ENCODE data around the gene CHRNB1. TPM values are rescaled to one million over a fixed set of nuclear protein-coding genes. Genes with fewer than 3 reads are reported as not detected.

CHRNB1 gene
- total RNA-seq, 4 donors from 2014 or later = 4.7 to 12.1 (median 8.1) TPM

GRCh38 chr17:7483255-7484066, 38.6 kb downstream of the CHRNB1 start:
- no peak for TF ChIP-seq EP300 (IDR thresholded peaks at IDR 0.05)
- TF ChIP-seq POLR2A (IDR thresholded peaks at IDR 0.05) = peak; percentile 12 to 15
- TF ChIP-seq POLR2AphosphoS5 (IDR thresholded peaks at IDR 0.05) = peak; percentile 78
- Histone ChIP-seq H3K27me3 (no peaks in the 10 kb centered on the region), H3K27ac (peak overlapping the region; percentile 89 to 100 (median 98)), H3K36me3 (no peaks in the 10 kb centered on the region), H3K9me3 (no peaks in the 10 kb centered on the region), H3K4me3 (peak overlapping the region; percentile 50 to 74), H3K4me1 (peaks cover 2 to 76% (median 31%) of the 10 kb centered on the region in 3 donors)
- peak; percentile 76 for ATAC-seq
- 0% methylated on average over 3 to 6 of the region's 38 CpGs for WGBS, 2 donors (ENCODE audit: low coverage in 1 of 2)

GRCh38 chr17:7484067-7484918, 39.4 kb downstream of the CHRNB1 start, which contains the start of gene POLR2A:
TSS of gene POLR2A (plus strand) at chr17:7484366.
- H3K4me3 ChIP-seq = peak within 1 kb of the TSS; percentile 50 to 74
- H3K4me1 ChIP-seq = peaks cover 2 to 81% (median 31%) of the 10 kb centered on the region in 3 donors
- WGBS, 2 donors (ENCODE audit: low coverage in 1 of 2) = 0% methylated on average over 18 to 20 of the region's 64 CpGs
- TF ChIP-seq EP300 (IDR thresholded peaks at IDR 0.05) = no peak
- TF ChIP-seq POLR2A (IDR thresholded peaks at IDR 0.05) = peak; percentile 100
- peak; percentile 100 for TF ChIP-seq POLR2AphosphoS5 (IDR thresholded peaks at IDR 0.05)
- H3K9me3 ChIP-seq = no peaks in the 10 kb centered on the region
- no peaks in the 10 kb centered on the region for H3K27me3 ChIP-seq
- ATAC-seq = peak; percentile 86
- no peaks in the 10 kb centered on the region for H3K36me3 ChIP-seq
- H3K27ac ChIP-seq = peak within 1 kb of the TSS; percentile 89 to 100 (median 98)

- H3K36me3 ChIP-seq = no peaks in the 10 kb centered on the region
- H3K4me3 ChIP-seq = peak overlapping the region; percentile 35 to 74
- 0% methylated on average over 4 to 9 of the region's 19 CpGs for WGBS, 2 donors (ENCODE audit: low coverage in 1 of 2)
- ATAC-seq = no peak
- no peaks in the 10 kb centered on the region for H3K9me3 ChIP-seq
- no peaks in the 10 kb centered on the region for H3K27me3 ChIP-seq
- peak overlapping the region; percentile 29 to 100 (median 98) for H3K27ac ChIP-seq
- TF ChIP-seq POLR2A (IDR thresholded peaks at IDR 0.05) = no peak
- TF ChIP-seq CTCF (IDR thresholded peaks at IDR 0.05) = peak in 2 of 4 experiments; percentile 25 to 56
- peaks cover 2 to 84% (median 28%) of the 10 kb centered on the region in 3 donors for H3K4me1 ChIP-seq
These were observed 40.1 kb downstream of the CHRNB1 start for GRCh38 chr17:7484919-7485377.

- Histone ChIP-seq H3K36me3 (peaks cover 0 to 2% of the 10 kb centered on the region in 2 donors), H3K4me1 (peaks cover 2 to 81% (median 25%) of the 10 kb centered on the region in 3 donors), H3K27ac (peak overlapping the region in 3 of 4 donors; percentile 19 to 100 (median 99)), H3K4me3 (peak overlapping the region in 1 of 2 donors; percentile 74), H3K27me3 (no peaks in the 10 kb centered on the region), H3K9me3 (no peaks in the 10 kb centered on the region)
- WGBS, 2 donors (ENCODE audit: low coverage in 1 of 2) = 14 to 56% methylated on average over 2 to 3 of the region's 3 CpGs
- ATAC-seq = no peak
- TF ChIP-seq POLR2AphosphoS5 (IDR thresholded peaks at IDR 0.05) (no peak), EP300 (IDR thresholded peaks at IDR 0.05) (no peak), POLR2A (IDR thresholded peaks at IDR 0.05) (no peak), CTCF (IDR thresholded peaks at IDR 0.05) (no peak)
These were observed 41.3 kb downstream of the CHRNB1 start for GRCh38 chr17:7486181-7486580.

GRCh38 chr17:7490144-7490543, 45.3 kb downstream of the CHRNB1 start:
- Histone ChIP-seq H3K9me3 (no peaks in the 10 kb centered on the region), H3K27ac (no peak overlapping the region), H3K27me3 (no peaks in the 10 kb centered on the region), H3K4me3 (no peak overlapping the region), H3K36me3 (peaks cover 0 to 13% of the 10 kb centered on the region in 2 donors), H3K4me1 (peaks cover 2 to 80% (median 22%) of the 10 kb centered on the region in 3 donors)
- 70% methylated on average over 6 to 8 of the region's 8 CpGs for WGBS, 2 donors (ENCODE audit: low coverage in 1 of 2)
- no peak for TF ChIP-seq POLR2AphosphoS5 (IDR thresholded peaks at IDR 0.05)
- TF ChIP-seq POLR2A (IDR thresholded peaks at IDR 0.05) = no peak
- ATAC-seq = no peak

- H3K27me3 ChIP-seq = no peaks in the 10 kb centered on the region
- peaks cover 0 to 24% of the 10 kb centered on the region in 2 donors for H3K36me3 ChIP-seq
- WGBS, 2 donors (ENCODE audit: low coverage in 1 of 2) = no CpG with 5 or more reads among the region's 1 CpG
- H3K27ac ChIP-seq = no peak overlapping the region
- no peak for TF ChIP-seq POLR2AphosphoS5 (IDR thresholded peaks at IDR 0.05)
- no peak for TF ChIP-seq CTCF (IDR thresholded peaks at IDR 0.05)
- TF ChIP-seq POLR2A (IDR thresholded peaks at IDR 0.05) = no peak
- TF ChIP-seq EP300 (IDR thresholded peaks at IDR 0.05) = no peak
- H3K4me1 ChIP-seq = peaks cover 0 to 71% (median 10%) of the 10 kb centered on the region in 3 donors
- no peaks in the 10 kb centered on the region for H3K9me3 ChIP-seq
- no peak overlapping the region for H3K4me3 ChIP-seq
- ATAC-seq = no peak
These were observed 46.7 kb downstream of the CHRNB1 start for GRCh38 chr17:7491583-7491982.
